ACC112 (cell line): ENCODE data around the gene VEGFB.

ENCODE experiments used
- H2AFZ ChIP-seq: fragments of 200-600 bp; sonication (generic); one replicate; pipeline ENCODE4 v1.6.0; 2017; ENCODE audit warnings: antibody characterized with exemption, low read length; ENCODE audit not compliant: unreplicated experiment
- H3K27ac ChIP-seq: fragments of 200-600 bp; sonication (generic); 2 replicates; pipeline ENCODE4 v1.5.1; 2014; ENCODE audit warnings: low read depth, mild to moderate bottlenecking, antibody characterized with exemption, low read length, moderate library complexity
- H3K27me3 ChIP-seq: fragments of 200-600 bp; sonication (generic); 2 replicates; pipeline ENCODE4 v1.6.1; 2014; ENCODE audit warnings: mild to moderate bottlenecking, antibody characterized with exemption, low read length, moderate library complexity, mixed read lengths; ENCODE audit not compliant: insufficient read depth
- H3K36me3 ChIP-seq: fragments of 200-600 bp; sonication (generic); 2 replicates; pipeline ENCODE4 v1.6.1; 2016; ENCODE audit warnings: mild to moderate bottlenecking, antibody characterized with exemption, low read length, moderate library complexity, mixed read lengths; ENCODE audit not compliant: insufficient read depth
- H3K4me1 ChIP-seq: fragments of 200-600 bp; sonication (generic); one replicate; pipeline ENCODE4 v1.6.1; 2016; ENCODE audit warnings: low read length, mixed read lengths; ENCODE audit not compliant: insufficient read depth, unreplicated experiment, control insufficient read depth
- H3K4me3 ChIP-seq: fragments of 200-600 bp; sonication (generic); 2 replicates; pipeline ENCODE4 v1.5.1; 2014; ENCODE audit warnings: mild to moderate bottlenecking, low read depth, low read length
- H3K79me2 ChIP-seq: fragments of 200-600 bp; sonication (generic); one replicate; pipeline ENCODE4 v1.6.0; 2016; ENCODE audit warnings: low read length; ENCODE audit not compliant: control insufficient read depth, unreplicated experiment, insufficient read depth

The VEGFB gene

DNA sequence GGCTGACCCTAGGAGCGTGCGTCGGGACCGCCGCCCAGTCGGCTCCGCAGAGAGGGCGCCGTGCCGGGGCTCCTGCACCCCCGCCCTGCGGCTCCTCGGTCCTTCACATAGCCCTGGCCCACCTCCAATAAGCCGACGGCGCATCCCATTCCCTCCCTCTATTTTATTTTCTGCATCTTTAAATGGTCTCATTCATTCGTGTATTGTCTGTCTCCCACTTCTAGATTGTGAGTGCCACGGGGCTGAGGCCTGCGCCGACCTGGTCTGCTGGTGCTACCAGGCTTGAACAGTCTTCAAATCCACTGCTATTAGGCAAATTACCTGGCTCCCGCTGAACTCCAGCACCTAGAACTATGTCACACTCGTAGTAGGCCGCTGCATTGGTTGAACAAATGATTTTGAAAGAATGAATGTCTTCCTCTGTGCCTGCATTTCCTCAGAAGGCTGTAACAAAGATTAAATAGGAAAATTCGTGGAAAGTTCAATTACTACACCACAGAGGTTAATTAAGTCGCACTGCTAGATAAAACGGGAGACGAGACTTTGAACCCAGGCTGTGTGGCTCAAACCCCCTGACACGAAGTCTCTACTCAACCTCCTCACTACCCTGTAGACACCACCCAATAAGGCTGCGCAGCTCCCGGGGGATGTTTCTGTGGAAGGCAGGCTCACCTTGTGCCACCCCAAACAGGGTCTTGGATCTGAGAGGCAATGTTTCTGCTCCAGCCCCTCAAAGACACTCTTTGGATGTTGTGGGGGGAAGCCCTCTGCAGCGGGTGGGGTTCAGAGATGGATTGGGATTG, 13.5 kb downstream of the VEGFB start:
- Histone ChIP-seq H3K79me2 (peaks cover 42% of the 10 kb centered on the region), H3K27ac (no peak overlapping the region), H3K27me3 (no peaks in the 10 kb centered on the region), H3K4me3 (peak overlapping the region; percentile 83), H2AFZ (peak overlapping the region; percentile 28), H3K4me1 (peaks cover 32% of the 10 kb centered on the region), H3K36me3 (no peaks in the 10 kb centered on the region)

DNA sequence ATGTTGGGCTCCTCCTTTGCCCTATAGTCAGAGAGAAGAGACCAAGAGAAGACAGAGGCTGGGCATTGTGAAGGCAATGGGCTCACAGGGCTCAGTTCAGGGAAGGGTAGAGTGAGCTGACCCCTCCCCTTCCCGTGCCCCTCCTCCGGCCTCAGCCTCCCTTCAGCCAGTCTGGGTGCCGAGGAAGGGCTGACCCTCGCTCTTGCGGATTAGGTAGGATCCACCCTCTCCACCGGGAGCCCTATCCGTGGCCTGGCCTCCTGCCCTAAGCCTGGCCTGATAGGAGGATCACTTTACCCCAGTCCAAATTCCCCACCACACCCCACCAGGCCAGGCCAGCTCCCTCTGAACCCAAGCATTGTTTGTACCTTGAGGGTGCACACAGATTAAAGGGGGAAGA, 14.2 kb downstream of the VEGFB start:
- H3K4me3 ChIP-seq, result no peak overlapping the region
- H3K36me3 ChIP-seq, result no peaks in the 10 kb centered on the region
- peaks cover 46% of the 10 kb centered on the region for H3K79me2 ChIP-seq
- H2AFZ ChIP-seq, result no peak overlapping the region
- no peaks in the 10 kb centered on the region for H3K27me3 ChIP-seq
- no peak overlapping the region for H3K27ac ChIP-seq
- peaks cover 32% of the 10 kb centered on the region for H3K4me1 ChIP-seq

DNA sequence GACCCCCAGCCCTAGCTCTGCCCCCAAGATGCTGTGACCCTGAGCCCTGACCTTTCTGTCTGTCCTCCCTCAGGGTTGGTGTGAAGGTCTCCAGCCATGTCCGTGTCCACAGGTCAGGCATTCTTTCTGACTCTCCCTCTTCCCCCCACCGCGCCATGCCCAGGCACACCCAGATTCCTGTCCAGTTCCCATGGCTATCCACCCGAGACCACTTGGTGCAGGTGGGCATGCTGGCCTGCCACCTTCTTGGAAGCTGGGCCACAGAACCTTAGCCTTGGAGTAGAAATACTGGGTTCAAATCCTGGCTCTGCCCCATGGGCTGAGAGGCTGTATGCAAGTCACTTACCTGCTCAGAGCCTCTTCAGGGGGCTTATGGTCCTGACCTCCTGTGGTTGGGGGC, 14.7 kb downstream of the VEGFB start:
- Histone ChIP-seq H3K4me1 (peaks cover 32% of the 10 kb centered on the region), H2AFZ (no peak overlapping the region), H3K4me3 (no peak overlapping the region), H3K79me2 (peaks cover 42% of the 10 kb centered on the region), H3K27me3 (no peaks in the 10 kb centered on the region), H3K36me3 (no peaks in the 10 kb centered on the region), H3K27ac (no peak overlapping the region)

DNA sequence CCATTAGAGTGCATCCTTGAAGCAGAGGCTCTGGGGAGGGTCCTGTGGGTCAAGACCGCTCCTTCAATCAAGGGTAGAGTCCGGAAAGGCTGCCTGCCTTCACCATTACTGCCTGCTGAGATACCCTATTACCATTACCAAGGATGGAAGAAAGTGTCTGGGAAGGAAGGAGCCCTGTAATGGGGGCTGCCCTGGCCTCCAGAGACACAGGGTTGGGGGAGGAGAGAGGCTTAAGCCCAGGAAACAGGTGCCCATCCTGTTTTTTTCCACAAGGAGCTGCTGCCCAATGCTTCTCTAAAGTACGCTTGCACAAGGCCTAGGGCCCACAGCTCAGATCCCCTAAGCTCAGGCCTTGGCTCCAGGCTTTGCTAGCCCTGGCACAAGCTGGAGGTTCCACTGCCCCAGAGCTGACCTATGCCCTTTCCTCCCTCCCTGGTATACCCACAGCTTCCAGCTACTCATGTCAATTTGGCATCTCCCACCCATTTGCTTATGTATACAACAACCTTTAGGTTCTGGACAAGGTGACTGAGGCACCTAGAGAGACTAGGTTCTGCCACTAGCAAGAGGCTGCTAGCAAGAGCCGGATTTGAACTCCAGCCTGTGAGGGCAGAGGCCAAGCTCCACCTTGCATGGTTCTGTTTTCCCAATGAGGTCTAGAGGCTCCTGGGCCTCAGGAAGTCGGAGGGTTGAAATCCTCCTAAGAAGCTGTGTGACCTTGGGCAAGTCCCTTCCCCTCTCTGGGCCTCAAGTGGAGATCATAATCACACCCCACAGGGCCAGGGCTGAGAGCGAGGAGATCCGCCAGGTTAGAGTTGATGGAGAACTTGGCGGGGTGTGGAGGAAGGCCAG, 15.4 kb downstream of the VEGFB start:
- no peak overlapping the region for H2AFZ ChIP-seq
- no peaks in the 10 kb centered on the region for H3K27me3 ChIP-seq
- H3K4me3 ChIP-seq, result no peak overlapping the region
- no peak overlapping the region for H3K27ac ChIP-seq
- H3K36me3 ChIP-seq, result no peaks in the 10 kb centered on the region
- H3K79me2 ChIP-seq, result peaks cover 34% of the 10 kb centered on the region
- peaks cover 27% of the 10 kb centered on the region for H3K4me1 ChIP-seq

DNA sequence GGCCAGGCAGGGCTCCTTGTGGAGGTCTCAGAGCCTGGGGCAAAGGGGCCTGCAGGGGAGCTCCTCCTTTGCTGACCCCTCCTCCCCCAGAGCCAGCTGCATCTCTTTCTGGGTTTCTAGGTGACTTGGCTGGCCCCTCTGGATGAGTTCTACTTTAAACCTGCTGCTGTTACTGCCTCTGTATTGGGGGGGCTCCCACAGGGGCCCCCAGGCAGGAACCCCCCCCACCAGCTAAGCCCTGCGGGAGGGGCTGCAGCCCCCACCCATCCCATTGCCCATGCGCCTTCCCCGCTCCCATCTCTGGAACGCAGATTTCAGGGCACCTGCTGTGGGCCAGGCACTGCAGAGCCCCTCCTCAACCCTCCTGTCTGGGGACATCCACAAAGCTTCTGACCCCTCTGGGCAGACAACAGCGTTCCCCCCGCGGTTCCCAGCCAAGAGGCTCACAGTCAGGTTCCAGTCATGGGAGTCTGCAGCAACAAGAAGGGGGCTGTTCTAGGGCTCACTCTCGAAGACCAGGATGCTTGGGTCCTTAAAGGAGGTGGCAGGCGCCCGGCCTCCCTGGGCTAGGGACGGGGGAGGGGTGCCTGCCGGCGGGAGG, 16.1 kb downstream of the VEGFB start:
- H3K36me3 ChIP-seq, result no peaks in the 10 kb centered on the region
- no peaks in the 10 kb centered on the region for H3K27me3 ChIP-seq
- peaks cover 23% of the 10 kb centered on the region for H3K4me1 ChIP-seq
- H3K4me3 ChIP-seq, result peak overlapping the region; percentile 87
- no peak overlapping the region for H3K27ac ChIP-seq
- H2AFZ ChIP-seq, result no peak overlapping the region
- peaks cover 27% of the 10 kb centered on the region for H3K79me2 ChIP-seq

DNA sequence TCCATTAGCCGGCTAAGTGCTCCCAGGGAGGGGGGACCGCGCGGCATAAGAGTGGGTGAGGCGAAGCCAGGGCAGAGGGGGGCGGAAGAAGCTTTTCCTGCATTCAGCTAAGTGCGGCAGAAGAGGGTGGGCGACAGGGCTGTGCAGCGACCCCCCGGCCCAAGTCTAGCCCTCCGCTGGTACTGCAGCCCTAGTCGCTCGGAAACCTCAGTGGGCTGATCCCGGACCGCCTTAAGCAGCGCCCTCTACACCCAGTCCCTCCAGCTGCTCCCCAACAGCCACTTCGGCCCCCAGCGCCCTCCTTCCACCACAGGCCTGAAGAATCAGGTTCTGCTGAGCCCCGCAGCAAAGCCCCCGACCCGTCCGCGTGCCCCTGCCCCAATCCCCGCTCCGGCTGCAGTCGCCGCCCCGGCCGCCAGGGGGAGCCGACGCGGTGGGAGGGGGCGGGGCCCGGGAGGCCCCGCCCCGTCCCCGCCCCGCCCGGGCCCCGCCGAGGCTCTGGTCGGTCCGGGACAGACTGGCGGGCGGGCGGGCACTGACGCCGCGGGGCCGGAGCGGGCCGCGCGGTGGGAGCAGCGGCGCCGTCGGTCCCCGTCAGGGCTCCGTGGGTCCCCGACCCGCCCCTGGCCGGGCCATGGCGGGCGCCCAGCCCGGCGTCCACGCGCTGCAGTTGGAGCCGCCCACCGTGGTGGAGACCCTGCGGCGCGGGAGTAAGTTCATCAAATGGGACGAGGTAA, 16.8 kb downstream of the VEGFB start, which contains the start of gene PLCB3:
PLCB3 (plus strand) TSS at position 515 of the 737 bp plus-strand sequence; CDS start at position 635, 120 bp downstream.
- Histone ChIP-seq H3K36me3 (no peaks in the 10 kb centered on the region), H3K27ac (peak within 1 kb of the TSS; percentile 11; the same call in 1 of the 2 replicates), H3K4me3 (peak within 1 kb of the TSS; percentile 87), H3K4me1 (peaks cover 23% of the 10 kb centered on the region), H3K79me2 (peaks cover 21% of the 10 kb centered on the region), H3K27me3 (no peaks in the 10 kb centered on the region), H2AFZ (peak within 1 kb of the TSS; percentile 55)

DNA sequence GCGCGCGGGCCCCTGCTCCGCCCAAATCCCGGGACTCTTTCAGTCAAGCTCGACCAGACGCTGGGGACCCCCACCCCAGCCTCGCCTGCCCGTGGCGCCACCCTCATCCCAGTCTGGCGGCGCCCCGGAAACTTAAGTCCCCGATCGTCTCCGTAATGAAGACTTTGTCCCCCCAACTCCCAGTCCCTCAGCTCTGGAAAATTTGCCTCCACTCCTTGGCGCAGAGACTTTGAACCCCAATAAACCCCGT, 17.3 kb downstream of the VEGFB start:
- Histone ChIP-seq H3K27ac (peak overlapping the region; percentile 11; the same call in 1 of the 2 replicates), H3K27me3 (no peaks in the 10 kb centered on the region), H2AFZ (peak overlapping the region; percentile 55), H3K4me3 (peak overlapping the region; percentile 87), H3K4me1 (peaks cover 23% of the 10 kb centered on the region), H3K36me3 (0 out of 2 replicates have a peak, but pooled peaks cover 4% of the 10 kb centered on the region), H3K79me2 (peaks cover 21% of the 10 kb centered on the region)

DNA sequence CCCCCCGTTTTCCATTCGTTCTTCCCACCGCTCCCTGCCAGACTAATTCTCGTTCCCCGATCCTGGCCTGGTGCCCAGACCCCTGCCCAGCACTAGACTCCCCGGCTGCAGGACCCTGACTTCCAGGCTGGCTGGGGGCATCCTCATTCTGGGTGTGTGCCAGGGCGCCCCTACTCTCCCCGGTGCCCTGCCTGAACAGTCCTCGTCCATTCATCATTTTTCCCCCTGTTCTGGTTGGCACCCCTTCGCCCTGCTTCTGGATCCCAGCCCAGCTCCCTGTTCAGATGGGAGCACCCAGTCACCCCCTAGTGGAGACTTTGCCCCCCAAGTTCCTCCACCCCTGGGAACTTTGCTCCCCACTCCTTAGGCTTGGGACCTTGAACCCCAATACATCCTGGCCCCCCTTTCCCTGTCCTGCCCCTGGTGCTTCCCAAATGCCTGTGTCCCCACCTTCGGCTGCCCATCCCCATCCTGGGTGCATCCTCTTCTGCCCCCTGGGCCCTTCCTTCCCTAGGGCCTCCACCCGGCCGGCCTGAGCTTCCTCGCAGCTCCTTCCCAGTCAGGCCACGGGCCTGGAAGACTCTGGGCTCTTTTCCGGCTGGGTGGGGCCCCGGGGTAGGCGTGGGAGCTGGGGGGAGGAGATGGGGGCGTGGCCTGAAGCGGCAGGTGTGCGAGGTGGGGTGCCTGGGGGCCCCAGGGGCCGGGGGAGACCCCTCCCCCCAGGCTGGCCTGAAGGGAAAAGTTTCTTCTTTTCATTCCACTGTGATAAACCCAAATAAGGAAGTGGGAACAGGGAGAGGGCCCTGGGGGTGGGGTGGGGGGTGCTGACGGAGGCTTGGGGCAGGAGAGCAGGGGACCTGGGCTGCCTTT, 17.9 kb downstream of the VEGFB start:
- Histone ChIP-seq H3K79me2 (peaks cover 21% of the 10 kb centered on the region), H3K4me3 (peak overlapping the region; percentile 87), H2AFZ (peak overlapping the region; percentile 55), H3K4me1 (peaks cover 23% of the 10 kb centered on the region), H3K36me3 (0 out of 2 replicates have a peak, but pooled peaks cover 4% of the 10 kb centered on the region), H3K27ac (peak overlapping the region; percentile 11; the same call in 1 of the 2 replicates), H3K27me3 (no peaks in the 10 kb centered on the region)

DNA sequence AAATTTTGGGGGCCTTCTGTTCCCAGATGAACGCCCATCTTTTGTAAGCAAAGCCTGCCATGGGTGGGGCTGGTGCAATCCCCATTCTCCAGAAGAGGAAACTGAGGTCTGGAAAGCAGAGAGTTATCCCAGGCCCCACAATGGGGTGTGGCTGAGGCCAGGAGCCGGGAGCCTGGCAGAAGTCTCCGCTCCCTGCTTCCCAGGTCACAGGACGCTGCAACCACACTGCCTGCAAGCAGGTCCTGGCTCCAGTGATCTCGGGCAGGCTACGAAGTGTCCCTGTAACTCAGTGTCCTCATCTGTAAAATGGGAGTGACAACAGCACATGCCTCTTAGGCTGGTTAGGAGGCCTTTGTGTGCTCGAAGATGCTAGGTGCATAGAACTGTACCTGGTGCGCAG, 18.7 kb downstream of the VEGFB start:
- peaks cover 21% of the 10 kb centered on the region for H3K79me2 ChIP-seq
- no peaks in the 10 kb centered on the region for H3K27me3 ChIP-seq
- peaks cover 18% of the 10 kb centered on the region for H3K4me1 ChIP-seq
- no peak overlapping the region for H3K27ac ChIP-seq
- no peak overlapping the region for H2AFZ ChIP-seq
- H3K36me3 ChIP-seq, result 0 out of 2 replicates have a peak, but pooled peaks cover 4% of the 10 kb centered on the region
- H3K4me3 ChIP-seq, result peak overlapping the region; percentile 87
